CD4-positive, alpha-beta T cell treated with Interleukin-4 for 4 hours (primary cell): ENCODE data around the gene OR1F1.
"Not testable (repeated sequence)": the region's sequence is repeated elsewhere in the genome, so short reads cannot be mapped to it uniquely, and the experiment has no call there.

ENCODE experiments used
- DNase-seq: peaks from one replicate; pipeline ENCODE4 v3.0.0-alpha.2; 2020

The OR1F1 gene

DNA sequence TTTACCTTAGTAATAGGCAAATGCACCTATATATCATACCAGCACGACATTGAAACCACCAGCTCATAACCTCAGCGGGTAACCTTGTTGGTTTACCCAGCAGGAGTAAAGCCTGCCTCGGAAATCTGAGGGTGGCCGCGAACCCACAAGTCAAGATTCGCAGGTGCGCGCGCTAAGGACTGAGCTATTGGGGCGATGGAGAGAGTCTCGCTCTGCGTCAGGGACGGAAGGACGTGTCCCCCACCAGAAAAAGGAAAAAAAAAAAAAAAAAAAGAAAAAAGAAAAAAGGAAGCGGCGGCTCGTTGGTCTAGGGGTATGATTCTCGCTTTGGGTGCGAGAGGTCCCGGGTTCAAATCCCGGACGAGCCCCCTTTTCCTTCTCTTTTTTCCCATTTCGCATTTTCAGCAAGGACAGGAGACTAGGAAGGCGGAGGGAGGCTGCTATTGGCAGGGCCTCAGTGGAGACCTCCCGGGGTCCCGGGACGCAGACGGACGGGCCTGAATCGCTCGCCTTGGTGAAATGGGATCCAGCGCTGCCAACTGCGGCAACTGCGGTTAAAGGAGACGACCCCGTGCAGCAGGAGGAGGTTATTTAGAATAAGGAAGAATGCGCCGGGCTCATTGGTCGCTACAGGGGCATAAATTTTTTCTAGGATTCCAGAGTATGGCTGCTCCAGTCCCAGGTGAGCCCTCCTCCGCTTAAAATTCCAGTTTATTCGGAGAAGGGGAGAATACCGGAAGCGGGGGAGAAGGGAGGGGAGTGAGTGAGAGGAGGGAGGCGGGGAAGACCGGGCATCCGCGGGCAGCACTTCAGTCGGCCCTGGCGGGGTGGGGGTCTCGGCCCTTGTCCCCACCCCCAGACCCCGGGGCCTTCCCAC lies at the start of gene OR1F1:
TSS of gene OR1F1 (plus strand) at position 407 of the 877 bp plus-strand sequence.
- peak; percentile 25 for DNase-seq

- DNase-seq, result no peak
Observed at GRCh38 chr16:3138342-3138741, 49.7 kb upstream of the OR1F1 start.

DNA sequence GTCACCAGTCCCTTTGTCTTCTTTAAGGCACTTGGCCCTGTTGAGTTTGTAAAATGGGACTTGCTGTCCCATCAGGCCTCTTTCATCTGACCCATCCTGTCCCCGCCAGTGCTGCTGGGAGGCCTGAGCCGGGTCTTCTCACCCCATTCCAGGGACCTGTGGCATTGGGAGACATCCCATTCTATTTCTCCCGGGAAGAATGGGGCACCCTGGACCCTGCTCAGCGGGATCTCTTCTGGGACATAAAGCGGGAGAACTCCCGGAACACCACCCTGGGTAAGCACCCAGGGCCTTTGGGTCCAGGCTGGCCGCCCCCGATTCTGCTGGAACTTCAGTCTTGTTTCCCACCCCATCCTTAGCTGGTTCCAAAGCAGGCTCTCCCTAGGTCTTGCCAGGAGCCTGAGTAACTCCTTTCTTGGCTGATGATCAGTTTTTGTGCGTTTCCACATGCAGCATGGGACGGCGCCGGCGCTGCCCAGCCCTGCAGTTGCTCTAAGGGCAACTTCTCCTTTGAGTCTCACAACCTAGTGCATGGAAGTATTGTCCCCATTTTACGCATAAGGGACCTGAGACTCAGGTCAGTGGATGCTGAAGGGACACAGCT lies 49.1 kb upstream of the OR1F1 start:
- DNase-seq, result no peak

- not testable (repeated sequence) for DNase-seq
Observed at GRCh38 chr16:3139561-3139960, 48.4 kb upstream of the OR1F1 start.

DNA sequence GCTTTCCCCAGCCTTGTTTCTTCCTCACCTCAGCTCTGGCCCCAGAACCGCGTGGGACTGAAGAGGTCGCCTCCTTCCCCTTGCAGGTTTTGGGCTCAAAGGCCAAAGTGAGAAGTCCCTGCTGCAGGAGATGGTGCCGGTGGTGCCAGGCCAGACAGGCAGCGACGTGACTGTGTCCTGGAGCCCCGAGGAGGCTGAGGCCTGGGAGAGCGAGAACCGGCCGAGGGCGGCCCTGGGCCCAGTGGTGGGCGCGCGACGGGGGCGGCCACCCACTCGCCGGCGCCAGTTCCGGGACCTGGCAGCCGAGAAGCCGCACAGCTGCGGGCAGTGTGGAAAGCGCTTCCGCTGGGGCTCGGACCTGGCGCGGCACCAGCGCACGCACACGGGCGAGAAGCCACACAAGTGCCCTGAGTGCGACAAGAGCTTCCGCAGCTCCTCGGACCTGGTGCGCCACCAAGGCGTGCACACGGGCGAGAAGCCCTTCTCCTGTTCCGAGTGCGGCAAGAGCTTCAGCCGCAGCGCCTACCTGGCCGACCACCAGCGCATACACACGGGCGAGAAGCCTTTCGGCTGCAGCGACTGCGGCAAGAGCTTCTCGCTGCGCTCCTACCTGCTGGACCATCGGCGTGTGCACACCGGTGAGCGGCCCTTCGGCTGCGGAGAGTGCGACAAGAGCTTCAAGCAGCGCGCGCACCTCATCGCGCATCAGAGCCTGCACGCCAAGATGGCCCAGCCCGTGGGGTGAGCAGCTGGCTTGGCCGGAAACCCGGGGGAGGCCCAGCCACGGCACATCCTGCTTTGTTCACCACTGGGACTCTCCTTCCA lies 47.2 kb upstream of the OR1F1 start:
- no peak for DNase-seq

DNA sequence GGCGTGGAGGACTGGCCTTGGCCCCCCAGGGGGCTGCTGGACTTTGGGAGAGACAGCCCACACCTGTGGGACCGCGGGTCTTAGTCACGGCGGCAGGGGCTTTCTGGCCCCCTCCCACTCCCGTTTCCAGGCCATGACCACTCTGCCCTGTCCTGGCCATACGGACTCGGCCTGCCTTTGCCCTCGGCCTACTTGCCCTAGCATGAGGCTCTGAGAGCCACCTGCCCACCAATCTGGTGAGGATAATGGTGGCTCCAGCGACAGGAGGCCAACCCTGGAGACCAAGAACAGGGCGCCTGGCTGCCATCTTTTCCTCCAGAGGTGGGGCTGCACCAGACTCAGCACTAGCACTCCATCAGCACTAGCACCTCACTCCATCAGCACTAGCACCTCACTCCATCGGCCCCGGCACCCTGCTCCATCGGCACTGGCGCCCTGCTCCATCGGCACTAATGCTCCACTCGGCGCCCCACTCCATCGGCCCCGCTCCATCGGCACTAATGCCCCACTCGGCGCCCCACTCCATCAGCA lies 46.2 kb upstream of the OR1F1 start:
- no peak for DNase-seq

GRCh38 chr16:3142327-3142726 lies 45.7 kb upstream of the OR1F1 start:
- no peak for DNase-seq

DNA sequence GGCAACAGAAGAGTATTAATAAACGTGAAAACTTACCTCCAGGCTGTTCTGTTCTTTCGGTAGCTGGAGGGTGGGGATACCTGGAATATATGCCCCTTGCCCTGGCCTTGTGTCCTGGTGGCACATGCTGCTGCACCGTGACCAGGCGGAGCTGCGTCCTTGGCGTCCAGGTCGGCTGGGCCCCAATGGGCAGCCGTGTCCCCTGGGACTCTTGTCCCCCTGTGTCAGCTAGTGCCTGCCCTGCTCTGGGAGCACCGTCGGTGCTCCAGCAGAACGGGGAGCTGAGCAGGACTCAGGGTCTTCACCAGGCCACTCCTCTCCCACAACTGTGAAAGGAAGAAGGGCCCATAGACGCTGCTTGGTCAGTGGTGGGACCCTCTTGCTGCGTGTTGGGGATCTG lies 45.2 kb upstream of the OR1F1 start:
- no peak for DNase-seq

GRCh38 chr16:3143189-3143588 lies 44.8 kb upstream of the OR1F1 start:
- DNase-seq, result no peak

DNA sequence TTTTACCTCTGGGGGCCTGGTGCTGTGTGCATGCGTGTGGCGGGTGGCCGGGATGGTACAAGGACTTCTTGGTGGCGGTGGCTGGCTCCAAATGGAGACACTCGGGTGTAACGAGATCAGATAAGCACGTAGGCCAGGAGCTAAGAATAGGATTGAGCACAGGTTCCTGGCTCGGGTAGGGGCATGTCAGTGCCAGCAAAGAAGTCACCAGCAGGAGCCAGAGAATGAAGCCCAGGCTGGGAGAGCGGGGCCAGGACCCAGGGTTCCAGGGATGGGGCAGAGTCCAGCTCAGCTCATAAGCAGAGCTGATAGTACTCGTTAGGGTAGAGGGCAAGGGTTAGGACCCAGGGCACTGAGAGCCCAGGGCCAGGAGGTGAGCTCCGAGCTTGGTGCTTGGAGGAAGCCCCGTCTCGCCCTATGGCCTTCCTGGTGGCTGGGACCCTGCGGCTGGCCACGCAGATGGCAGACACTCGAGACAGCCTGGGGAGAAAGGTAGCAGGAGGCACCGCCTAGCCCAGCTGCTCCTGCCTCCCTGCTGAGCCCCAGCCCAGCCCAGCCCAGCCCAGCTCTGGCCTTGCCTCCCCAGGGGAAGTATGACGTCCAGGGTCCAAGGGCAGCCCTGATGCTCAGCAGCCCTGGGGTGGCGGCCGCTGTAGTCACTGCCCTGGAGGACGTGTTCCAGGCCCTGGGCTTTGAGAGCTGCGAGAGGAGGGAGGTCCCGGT lies 44.2 kb upstream of the OR1F1 start:
- no peak for DNase-seq

GRCh38 chr16:3144321-3144983 lies 43.6 kb upstream of the OR1F1 start:
- no peak for DNase-seq

GRCh38 chr16:3145151-3145550 lies 42.9 kb upstream of the OR1F1 start:
- DNase-seq, result no peak

GRCh38 chr16:3145660-3146059 lies 42.3 kb upstream of the OR1F1 start:
- no peak for DNase-seq

GRCh38 chr16:3147046-3147756 lies 40.8 kb upstream of the OR1F1 start:
- no peak for DNase-seq

- DNase-seq, result no peak
Observed at GRCh38 chr16:3147757-3148104, 40.3 kb upstream of the OR1F1 start.

GRCh38 chr16:3148256-3149192 lies 39.5 kb upstream of the OR1F1 start:
- no peak for DNase-seq

DNA sequence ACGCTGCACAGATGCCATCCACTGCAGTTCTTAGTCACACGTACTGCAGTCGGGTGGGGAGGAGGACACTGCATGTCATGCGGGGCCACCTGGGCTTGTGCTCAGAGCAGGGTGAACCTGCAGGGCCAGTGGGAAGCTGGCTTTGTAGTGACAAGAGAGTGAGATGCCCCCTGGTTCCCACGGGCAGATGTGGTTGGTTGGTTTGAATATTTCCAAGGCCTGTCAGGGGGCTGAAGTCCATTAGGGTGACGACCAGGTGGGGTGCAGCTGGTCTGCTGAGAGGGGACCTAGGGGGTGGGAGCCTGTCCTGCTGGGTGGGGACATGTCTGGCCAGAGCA lies 38.8 kb upstream of the OR1F1 start:
- DNase-seq, result no peak

GRCh38 chr16:3149630-3150345 lies 38.2 kb upstream of the OR1F1 start:
- peak; percentile 44 for DNase-seq

- peak; percentile 97 for DNase-seq
Observed at GRCh38 chr16:3150346-3151218, 37.4 kb upstream of the OR1F1 start.
